Stimulated activated CD4-positive, alpha-beta T cell treated with anti-CD3 and anti-CD28 coated beads, Interleukin-15, amount 100 ng/mL, for 1 hour (primary cell): ENCODE results near the gene SLC49A3.
"Not testable (repeated sequence)": the region's sequence is repeated elsewhere in the genome, so short reads cannot be mapped to it uniquely, and the experiment has no call there.

Source experiments
- DNase-seq, 2 donors: peaks; one replicate each; pipeline ENCODE4 v3.0.0-alpha.2; 2020; ENCODE audit warnings: low read depth in 1 of 2, low spot score in 1 of 2

Gene SLC49A3

DNA sequence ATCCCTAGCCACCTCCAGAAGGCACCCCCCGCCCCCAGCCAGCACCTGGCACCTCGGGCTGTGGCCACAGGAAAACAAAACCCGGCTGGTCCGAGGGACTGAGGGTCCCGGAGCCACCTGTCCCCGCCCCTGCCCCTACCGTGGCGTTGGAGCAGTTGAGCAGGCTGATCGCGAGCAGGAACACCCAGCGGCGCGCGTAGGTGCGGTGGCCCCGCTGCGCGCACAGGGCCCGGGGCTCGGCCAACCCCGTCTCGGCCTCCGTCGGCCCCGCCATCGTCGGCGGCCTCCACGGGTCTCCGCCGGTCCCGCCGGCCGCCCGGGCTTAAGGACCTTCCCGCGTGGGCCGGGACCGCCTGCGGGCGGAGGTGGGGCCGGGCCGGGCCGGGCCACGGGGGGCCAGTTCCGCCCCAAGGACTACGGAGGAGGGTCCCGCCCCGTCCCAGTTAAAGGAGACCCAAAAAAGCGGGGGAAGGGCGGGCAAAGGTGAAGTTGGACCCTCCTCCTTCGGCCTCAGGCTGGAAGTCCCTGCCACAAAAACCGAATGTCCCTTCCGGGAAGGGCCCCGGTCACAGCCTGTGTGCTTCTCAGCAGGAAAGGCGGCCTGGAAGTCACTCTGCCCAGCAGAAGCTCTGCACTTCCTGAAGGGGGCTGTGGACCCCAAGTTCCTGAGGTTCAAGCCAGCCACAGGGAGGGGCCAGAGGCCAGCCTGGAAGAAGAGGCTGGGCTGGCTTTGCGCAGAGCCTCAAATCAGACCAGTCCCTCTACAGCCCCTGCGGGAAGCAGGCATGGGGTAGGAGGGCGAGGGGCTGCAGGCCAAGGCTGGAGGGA is at the start of gene SLC49A3:
Gene SLC49A3, minus strand, starts transcription at position 298 of the 828 bp plus-strand sequence. Its CDS starts 24 bp downstream, at position 274.
- no peak for DNase-seq

GRCh38 chr4:736561-736960 is 47.6 kb upstream of the SLC49A3 start:
- not testable (repeated sequence) for DNase-seq

GRCh38 chr4:735583-735982 is 46.6 kb upstream of the SLC49A3 start:
- no peak for DNase-seq

- no peak for DNase-seq
These were observed 46.0 kb upstream of the SLC49A3 start for GRCh38 chr4:734951-735350.

DNA sequence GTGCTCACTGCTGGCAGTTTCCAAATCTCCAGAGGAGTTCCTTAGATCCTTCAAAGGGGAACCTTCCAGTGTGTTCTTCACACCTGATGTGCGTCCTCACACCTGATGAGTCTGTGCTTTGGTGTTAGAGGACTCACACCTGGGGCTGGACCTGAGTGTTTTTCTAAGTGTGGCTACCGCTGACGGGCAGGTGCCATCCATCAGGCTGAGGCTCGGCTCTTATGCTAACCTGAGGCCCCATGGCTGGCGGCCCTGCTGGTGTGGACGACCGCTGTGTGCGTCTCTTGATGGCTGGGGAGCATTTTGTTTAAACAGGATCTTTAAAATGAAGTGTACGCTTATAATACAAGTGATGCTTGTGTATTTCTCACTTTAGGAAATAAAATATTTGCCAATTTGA is 45.1 kb upstream of the SLC49A3 start:
- no peak for DNase-seq

DNA sequence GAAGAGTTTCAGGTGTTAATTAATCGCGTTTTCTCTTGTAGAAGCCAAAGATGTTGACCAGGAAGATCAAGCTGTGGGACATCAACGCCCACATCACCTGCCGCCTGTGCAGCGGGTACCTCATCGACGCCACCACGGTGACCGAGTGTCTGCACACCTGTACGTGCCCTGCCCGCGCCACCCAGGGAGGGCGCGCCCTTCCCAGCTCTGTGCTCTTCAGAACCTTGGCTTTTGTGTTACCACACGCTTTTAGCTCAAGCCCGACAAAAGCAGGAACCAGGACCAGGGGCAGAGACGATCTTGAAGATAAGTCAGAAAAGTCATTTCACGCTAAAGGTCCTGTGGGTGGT is 44.7 kb upstream of the SLC49A3 start:
- DNase-seq, result no peak

GRCh38 chr4:732911-733630 is 44.1 kb upstream of the SLC49A3 start:
- DNase-seq, result no peak

DNA sequence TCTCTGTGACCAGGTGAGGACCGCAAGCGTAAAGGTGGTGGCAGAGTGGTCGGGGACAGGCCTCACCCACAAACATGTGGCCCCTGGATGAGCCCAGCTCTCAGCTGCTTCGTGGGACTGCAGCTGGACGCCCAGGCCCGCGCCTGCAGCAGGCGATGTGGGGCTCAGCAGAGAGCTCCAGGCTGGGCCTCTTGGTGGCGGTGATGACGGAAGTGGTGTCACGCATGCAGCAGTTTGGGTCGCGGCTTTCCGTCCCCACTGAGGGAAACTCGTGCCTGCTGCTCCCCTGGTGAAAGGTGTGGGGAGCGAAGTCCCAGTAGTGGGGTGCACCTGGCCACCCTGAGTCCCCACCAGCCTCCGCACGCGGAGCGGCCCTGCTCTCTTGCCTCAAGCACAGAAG is 43.5 kb upstream of the SLC49A3 start:
- no peak for DNase-seq

DNA sequence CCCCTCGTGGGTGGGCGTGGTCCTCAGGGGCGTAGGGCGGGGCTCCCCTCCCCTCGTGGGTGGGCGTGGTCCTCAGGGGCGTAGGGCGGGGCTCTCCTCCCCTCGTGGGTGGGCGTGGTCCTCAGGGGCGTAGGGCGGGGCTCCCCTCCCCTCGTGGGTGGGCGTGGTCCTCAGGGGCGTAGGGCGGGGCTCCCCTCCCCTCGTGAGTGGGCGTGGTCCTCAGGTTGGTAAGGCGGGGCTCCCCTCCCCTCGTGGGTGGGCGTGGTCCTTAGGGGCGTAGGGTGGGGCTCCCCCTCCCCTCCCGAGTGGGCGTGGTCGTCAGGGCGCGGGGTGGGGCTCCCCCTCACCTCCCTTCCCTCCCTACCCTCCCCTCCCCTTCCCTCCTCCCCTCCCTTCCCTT is 43.0 kb upstream of the SLC49A3 start:
- not testable (repeated sequence) for DNase-seq

DNA sequence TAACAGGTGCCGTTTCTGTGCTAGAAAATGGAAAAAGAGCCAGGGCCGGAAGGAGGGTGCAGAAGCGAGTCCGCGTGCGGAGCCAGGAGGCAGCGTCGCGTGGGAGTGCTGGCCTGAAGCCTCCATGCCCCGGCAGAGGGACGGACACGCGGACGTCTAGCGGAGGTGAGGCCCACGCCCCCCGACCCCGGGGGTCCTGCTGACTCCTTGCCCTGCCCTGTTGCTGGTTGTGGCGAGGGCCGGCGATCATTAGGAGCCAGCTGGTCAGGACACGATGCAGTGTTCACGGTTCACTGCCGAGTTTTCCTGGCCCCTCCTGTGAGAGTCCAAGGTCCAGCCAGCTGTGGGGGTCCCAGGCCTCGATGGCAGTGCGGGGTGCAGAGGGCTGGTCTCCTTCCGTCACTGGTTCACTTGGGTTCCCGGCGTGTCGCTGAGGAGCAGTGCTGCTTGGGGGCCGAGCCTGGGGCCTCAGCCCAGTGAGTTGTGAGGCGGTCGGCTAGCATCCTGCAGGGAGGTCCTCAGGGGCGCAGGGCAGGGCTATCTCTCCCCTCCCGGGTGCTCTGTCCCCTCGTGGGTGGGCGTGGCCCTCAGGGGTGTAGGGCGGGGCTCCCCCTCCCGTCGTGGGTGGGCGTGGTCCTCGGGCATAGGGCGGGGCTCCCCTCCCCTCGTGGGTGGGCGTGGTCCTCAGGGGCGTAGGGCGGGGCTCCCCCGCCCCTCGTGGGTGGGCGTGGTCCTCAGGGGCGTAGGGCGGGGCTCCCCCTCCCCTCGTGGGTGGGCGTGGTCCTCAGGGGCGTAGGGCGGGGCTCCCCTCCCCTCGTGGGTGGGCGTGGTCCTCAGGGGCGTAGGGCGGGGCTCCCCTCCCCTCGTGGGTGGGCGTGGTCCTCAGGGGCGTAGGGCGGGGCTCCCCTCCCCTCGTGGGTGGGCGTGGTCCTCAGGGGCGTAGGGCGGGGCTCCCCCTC is 42.3 kb upstream of the SLC49A3 start:
- DNase-seq, result not testable (repeated sequence)

DNA sequence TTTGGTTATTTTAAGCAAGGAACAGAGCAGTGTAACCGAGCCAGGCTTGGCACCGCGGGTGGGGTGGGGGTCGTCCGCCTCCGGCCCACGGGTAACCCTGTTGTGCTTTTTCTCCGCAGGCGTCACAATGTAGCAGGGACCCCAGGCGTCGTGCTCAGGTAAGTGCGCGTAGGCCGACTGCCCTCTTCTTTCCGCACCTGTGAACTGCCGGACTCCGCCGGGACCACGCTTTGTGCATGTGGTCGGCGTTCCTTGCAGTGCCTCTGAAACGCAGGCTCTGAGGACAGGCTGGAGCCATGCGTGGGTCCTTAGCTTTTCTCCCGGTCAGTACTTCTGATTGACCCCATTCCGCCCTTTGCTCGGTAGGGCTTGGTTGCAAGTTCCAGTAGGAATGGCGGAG is 41.6 kb upstream of the SLC49A3 start:
- DNase-seq, result no peak

DNA sequence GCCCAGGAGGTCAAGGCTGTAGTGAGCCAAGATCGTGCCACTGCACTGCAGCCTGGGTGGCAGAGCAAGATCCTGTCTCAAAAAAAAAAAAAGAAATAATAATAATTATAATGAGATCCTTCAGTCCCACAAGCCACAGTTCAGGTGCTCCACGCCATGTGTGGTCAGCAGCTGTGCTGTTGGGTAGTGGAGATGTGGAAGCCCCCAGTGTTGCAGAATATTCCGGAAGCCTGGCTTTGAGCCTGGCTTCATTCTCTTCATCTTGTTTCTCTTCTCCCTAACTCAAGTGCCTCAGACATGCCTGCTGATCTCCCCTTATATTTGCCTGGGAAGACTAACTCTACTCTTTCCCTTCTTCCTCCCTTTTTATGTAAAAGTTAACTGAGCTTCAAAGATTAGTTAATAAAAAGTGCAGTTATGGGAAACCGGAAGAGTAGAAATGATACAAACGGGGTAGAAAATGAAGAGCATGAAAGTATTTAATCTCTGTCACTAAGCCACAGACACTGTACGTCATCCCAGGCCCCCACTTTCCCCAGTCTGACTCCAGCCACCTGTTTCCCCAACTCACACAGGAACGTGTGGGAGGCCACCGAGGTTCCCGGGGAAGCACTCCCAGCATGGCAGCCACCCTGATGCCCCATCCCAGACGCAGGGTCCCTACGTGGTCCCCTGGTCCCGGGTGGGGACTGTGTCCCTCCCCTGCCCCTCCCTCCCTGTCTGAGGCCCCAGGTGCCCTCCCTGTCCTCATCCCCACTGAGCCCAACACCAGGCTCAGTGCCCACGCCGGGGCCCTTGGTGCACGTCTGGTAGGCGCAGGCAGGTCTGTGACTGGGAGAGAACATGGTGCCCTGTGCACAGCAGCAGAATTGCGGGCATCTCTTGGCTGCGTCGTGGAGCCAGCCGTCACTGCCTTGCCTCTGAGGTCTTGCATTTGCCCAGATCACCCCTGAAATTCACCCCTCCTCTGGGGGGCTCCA is 40.7 kb upstream of the SLC49A3 start:
- DNase-seq, result no peak

GRCh38 chr4:727576-727975 is 38.6 kb upstream of the SLC49A3 start:
- no peak for DNase-seq

DNA sequence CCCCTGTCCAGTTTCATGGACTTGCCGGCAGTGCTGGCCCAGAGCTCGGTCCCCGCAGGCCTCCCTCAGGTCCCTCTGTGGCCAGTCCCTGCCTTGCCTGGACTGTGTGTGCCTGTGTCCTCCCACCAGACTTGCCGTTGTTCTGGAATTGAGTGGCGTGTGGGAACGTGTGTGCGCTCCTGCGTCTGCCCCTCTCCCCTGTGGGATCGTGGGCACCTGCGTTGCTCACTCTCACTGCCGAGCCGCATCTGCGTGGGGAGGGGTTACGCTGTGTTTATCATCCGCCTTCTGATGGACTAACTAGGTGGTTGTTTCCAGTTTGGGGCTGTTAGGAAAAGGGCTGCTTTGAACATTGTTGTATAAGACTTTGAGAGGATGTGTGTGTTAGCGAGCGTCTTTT is 37.9 kb upstream of the SLC49A3 start:
- no peak for DNase-seq

- no peak for DNase-seq
These were observed 37.4 kb upstream of the SLC49A3 start for GRCh38 chr4:726235-726787.

DNA sequence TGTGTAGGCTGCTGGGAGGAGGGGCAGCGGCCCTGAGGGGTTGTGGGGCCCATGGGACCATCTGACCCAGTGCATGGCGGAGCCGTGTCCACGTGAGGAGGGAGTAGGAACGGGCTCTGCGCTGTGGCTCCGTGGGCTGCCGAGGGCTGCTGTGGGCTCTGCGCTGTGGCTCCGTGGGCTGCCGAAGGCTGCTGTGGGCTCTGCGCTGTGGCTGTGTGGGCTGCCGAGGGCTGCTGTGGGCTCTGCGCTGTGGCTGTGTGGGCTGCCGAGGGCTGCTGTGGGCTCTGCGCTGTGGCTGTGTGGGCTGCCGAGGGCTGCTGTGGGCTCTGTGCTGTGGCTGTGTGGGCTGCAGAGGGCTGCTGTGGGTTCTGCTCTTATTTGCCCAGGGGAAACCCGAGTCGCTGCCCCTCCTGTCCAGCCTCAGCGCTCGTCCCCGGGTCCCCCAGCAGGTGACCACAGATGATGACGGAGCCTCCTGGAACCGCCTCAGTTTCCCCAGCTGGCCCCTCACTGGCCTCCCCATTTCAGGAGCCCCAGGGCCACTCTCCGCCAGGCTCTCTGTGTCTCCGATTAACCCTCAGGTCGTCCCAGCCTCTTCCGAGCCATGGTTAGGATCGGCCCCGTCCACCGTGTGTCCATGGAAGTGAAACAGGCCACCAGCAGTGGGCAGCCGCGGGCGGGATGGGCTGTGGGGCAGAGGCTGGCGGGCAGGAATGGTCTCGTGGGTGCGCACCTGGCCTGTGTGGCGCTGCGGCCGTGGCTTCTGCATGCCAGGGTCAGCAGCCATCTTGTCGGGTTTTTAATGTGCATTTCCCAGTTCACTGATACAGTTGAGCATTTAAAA is 36.7 kb upstream of the SLC49A3 start:
- no peak for DNase-seq

DNA sequence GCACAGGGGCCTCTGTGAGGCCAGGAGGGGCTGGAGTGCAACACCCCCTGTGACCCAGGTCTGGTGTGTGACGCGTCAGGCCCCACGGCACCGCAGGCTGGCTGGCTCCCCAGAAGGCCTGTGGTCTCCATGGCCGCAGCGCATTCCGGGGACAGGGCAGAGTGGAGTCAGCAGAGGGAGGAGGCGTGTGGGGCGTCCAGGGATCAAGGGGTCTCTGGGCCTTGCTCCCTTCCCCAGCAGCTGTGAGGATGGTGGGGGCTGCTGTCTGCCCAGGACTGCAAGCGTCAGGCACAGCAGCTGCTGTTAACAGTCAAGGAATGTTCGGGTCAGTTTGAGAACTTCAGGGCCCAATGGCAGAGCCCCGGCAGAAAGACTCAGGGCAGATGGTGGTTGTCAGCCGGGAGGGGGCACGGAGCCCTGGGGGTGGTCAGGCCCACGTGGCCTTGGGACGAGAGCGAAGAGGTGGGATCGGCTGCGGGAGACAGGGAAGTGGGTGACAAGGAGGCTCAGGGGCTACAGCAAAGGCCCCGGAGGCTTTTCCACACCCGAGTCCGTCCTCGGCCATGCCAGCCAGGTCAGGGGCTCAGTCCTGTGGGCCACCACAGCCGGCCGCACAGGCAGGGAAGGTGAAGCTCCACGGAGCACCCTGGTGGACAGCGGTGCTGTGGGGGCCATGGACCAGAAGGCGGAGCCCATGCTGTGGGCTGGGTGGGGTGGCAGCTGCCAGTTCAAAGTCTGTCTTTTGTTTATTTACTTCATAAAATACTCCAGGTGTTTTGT is 35.0 kb upstream of the SLC49A3 start:
- no peak for DNase-seq

DNA sequence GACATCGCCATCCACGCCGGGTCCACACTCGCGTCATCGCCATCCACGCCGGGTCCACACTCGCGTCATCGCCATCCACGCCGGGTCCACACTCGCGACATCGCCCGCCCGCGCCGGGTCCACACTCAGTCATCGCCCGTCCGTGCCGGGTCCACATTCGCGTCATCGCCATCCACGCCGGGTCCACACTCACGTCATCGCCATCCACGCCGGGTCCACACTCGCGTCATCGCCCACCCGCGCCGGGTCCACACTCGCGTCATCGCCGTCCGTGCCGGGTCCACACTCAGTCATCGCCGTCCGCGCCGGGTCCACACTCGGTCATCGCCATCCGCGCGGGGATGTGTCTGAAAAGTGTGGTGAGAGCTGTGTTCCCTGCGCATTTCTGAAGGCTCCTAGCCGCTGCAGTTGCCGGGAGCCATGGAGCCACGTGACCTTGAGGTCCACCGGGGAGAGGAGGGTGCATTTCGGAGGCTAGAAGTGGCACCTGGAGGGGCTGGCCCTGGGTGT is 34.0 kb upstream of the SLC49A3 start:
- no peak for DNase-seq
